Measurements from ENCODE around the gene C20orf96.

DNA sequence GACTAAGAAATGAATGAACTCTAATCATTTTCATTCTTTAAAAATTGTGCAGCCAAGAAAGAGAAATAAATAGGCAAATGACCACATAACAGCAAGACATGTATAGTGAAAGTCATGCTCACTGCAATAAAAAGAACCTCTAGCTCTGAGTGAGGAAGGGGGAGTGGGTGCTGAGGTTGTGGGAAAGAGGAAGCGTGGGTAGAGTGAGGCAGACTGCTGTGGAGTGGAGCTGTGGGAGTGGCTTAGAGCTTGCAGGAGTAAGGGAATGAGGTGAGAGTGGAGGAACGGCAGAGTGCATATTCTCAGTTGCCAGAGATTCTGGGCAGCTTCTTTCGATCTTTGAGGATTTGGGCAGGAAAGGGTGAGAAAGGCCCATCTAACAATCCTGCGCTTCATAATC lies 53.1 kb downstream of the C20orf96 start:
- TF ChIP-seq CTCF (IDR thresholded peaks at IDR 0.05; ENCODE audit: low read depth, low read length) (no peak), POLR2A (IDR thresholded peaks at IDR 0.05; ENCODE audit: extremely low read depth, insufficient read length) (no peak)
